K562 (cell line): ENCODE measurements around the gene AIDA. TPM values are rescaled to one million over a fixed set of nuclear protein-coding genes. Genes with fewer than 3 reads are reported as not detected.

Source experiments
- ATAC-seq: fragments of 200-7000 bp; cut with Tn5 transposase; 3 replicates; pipeline ENCODE4 v1.9.1; 2020; ENCODE audit warnings: moderate library complexity
- BruUV-seq: library from RNA; stranded (reverse); fragments of 400-500 nt; replicated peaks from 2 replicates; lab custom pipeline; 2021; lab: Mats Ljungman, UMichigan
- CTCF ChIA-PET: fragments of 300-600 bp; formaldehyde crosslinking; extraction: SDS; loops from one replicate; lab custom pipeline; 2021; ENCODE audit warnings: low intra/inter-chr PET ratio; lab: Yijun Ruan, JAX
- POLR2A ChIA-PET: fragments of 300-600, 350-650 bp; sonication (Branson Sonifier 250); formaldehyde crosslinking; extraction: SDS; loops from one replicate; lab custom pipeline; 2021; ENCODE audit warnings: antibody characterized with exemption, inconsistent platforms; lab: Yijun Ruan, JAX
- DNase-seq, 4 experiments: peaks; one replicate each; pipeline versions ENCODE4 v3.0.0 to v3.0.0-alpha.2; 2011 to 2018; ENCODE audit warnings: low spot score in 3 of 4, mixed read lengths in 3 of 4; ENCODE audit errors: extremely low read depth in 1 of 4
- FAIRE-seq: peaks from 2 replicates; lab custom pipeline; 2011; peaks lifted over from hg19 to GRCh38; lab: Jason Lieb, UNC
- H2AFZ ChIP-seq: 2 replicates; pipeline ENCODE4 v1.6.0; 2011; ENCODE audit warnings: low read depth, low read length, control low read depth, inconsistent platforms
- H3K27ac ChIP-seq: fragments of 200-600 bp; 3 replicates; pipeline ENCODE4 v1.8.0; 2011; ENCODE audit warnings: low read depth, mild to moderate bottlenecking, control low read depth, inconsistent platforms, low read length, moderate library complexity, mixed read lengths; ENCODE audit errors: extremely low read depth
- H3K27me3 ChIP-seq, 2 experiments: fragments of 300-600 bp in 1 of 2; 2 replicates in 1 of 2; 3 replicates in 1 of 2; pipeline versions ENCODE4 v1.6.0 to v1.8.0; 2011; ENCODE audit warnings: inconsistent platforms in 2 of 2, low read length in 2 of 2, mild to moderate bottlenecking in 1 of 2, mixed read lengths in 1 of 2, moderate library complexity in 1 of 2; ENCODE audit not compliant: control insufficient read depth in 2 of 2, insufficient read depth in 2 of 2
- H3K36me3 ChIP-seq: fragments of 300-600 bp; 3 replicates; pipeline ENCODE4 v1.8.0; 2011; ENCODE audit warnings: mild to moderate bottlenecking, low read length, inconsistent platforms; ENCODE audit not compliant: control insufficient read depth, insufficient read depth
- H3K4me1 ChIP-seq, 2 experiments: fragments of 200-600 bp in 1 of 2; replicated peaks in 1 of 2; 2 replicates in 1 of 2; 3 replicates in 1 of 2; pipeline versions ENCODE4 v1.5.1 to v1.8.0; 2011; ENCODE audit warnings: inconsistent platforms in 2 of 2, low read length in 2 of 2, mild to moderate bottlenecking in 1 of 2, mixed read lengths in 1 of 2, moderate library complexity in 1 of 2; ENCODE audit not compliant: control insufficient read depth in 2 of 2, insufficient read depth in 2 of 2
- H3K4me2 ChIP-seq: 2 replicates; pipeline ENCODE4 v1.6.1; 2011; ENCODE audit warnings: low read length, control low read depth, inconsistent platforms, mixed read lengths; ENCODE audit not compliant: insufficient read depth
- H3K4me3 ChIP-seq: fragments of 200-600 bp; sonication (generic), shearing (Covaris generic); 2 replicates; pipeline ENCODE4 v1.5.1; 2016; ENCODE audit warnings: control low read depth, inconsistent platforms
- H3K79me2 ChIP-seq: fragments of 200-600 bp; 3 replicates; pipeline ENCODE4 v1.8.0; 2011; ENCODE audit warnings: low read length, inconsistent platforms; ENCODE audit not compliant: control insufficient read depth, insufficient read depth
- H3K9ac ChIP-seq, 2 experiments: 2 replicates each; pipeline versions ENCODE4 v1.6.0 to v1.6.1; 2011; ENCODE audit warnings: low read depth in 2 of 2, low read length in 2 of 2, control low read depth in 1 of 2, inconsistent platforms in 1 of 2, mild to moderate bottlenecking in 1 of 2, mixed read lengths in 1 of 2; ENCODE audit not compliant: insufficient read depth in 1 of 2
- H3K9me1 ChIP-seq: one replicate; pipeline ENCODE4 v1.6.0; 2011; ENCODE audit warnings: inconsistent platforms, mild to moderate bottlenecking, low read length, moderate library complexity; ENCODE audit not compliant: control insufficient read depth, insufficient read depth
- H3K9me3 ChIP-seq: replicated peaks from 2 replicates; pipeline ENCODE4 v1.5.1; 2011; ENCODE audit warnings: low read depth, low read length, inconsistent platforms; ENCODE audit not compliant: control insufficient read depth, insufficient read depth
- H4K20me1 ChIP-seq: replicated peaks from 2 replicates; pipeline ENCODE4 v1.6.1; 2011; ENCODE audit warnings: low read length, inconsistent platforms, mixed read lengths; ENCODE audit not compliant: control insufficient read depth, insufficient read depth
- BDP1 ChIP-seq: IDR thresholded peaks from 3 replicates; pipeline ENCODE4 v1.6.1; 2011; ENCODE audit not compliant: insufficient read length, insufficient read depth
- CHAMP1 ChIP-seq: fragments of 450-650 bp; IDR thresholded peaks from 2 replicates; pipeline ENCODE4 v1.6.1; 2016; ENCODE audit warnings: mild to moderate bottlenecking
- CTBP1 ChIP-seq: fragments of 450-650 bp; IDR thresholded peaks from 2 replicates; pipeline ENCODE4 v1.6.1; 2016; ENCODE audit warnings: borderline replicate concordance
- ESRRB ChIP-seq: fragments of 250-450 bp; sonication (Bioruptor Pico); IDR thresholded peaks from 2 replicates; pipeline ENCODE4 v1.5.0; 2020; ENCODE audit warnings: mild to moderate bottlenecking, moderate library complexity, borderline replicate concordance
- HIVEP1 ChIP-seq: fragments of 250-450 bp; sonication (Bioruptor Pico); IDR thresholded peaks from 2 replicates; pipeline ENCODE4 v1.4.0; 2020; ENCODE audit warnings: mild to moderate bottlenecking
- MAX ChIP-seq: sonication (generic); formaldehyde crosslinking; IDR thresholded peaks from 2 replicates; pipeline ENCODE4 v1.9.0; 2022; ENCODE audit warnings: mild to moderate bottlenecking, missing genetic modification reagents
- MCM5 ChIP-seq: fragments of 450-650 bp; IDR thresholded peaks from 2 replicates; pipeline ENCODE4 v1.6.1; 2016; ENCODE audit warnings: low read depth
- MYBL2 ChIP-seq, 2 experiments: fragments of 450-650 bp in 1 of 2; sonication (generic) in 1 of 2; formaldehyde crosslinking in 1 of 2; IDR thresholded peaks; 2 replicates each; pipeline versions ENCODE4 v1.6.1 to v1.8.1; 2017 to 2022; ENCODE audit warnings: borderline replicate concordance in 1 of 2, inconsistent platforms in 1 of 2, low read depth in 1 of 2, mild to moderate bottlenecking in 1 of 2, missing genetic modification reagents in 1 of 2, moderate library complexity in 1 of 2
- POLR2AphosphoS5 ChIP-seq: IDR thresholded peaks from 2 replicates; pipeline ENCODE4 v1.6.1; 2011; ENCODE audit warnings: mild to moderate bottlenecking, low read depth, low read length, moderate library complexity; ENCODE audit not compliant: control insufficient read depth, insufficient read depth
- RBFOX2 ChIP-seq: fragments of 200-400 bp; formaldehyde crosslinking; IDR thresholded peaks from 2 replicates; pipeline ENCODE4 v1.6.1; 2017; ENCODE audit warnings: low read depth, mild to moderate bottlenecking, low read length, moderate library complexity
- SIN3B ChIP-seq: fragments of 450-650 bp; IDR thresholded peaks from 2 replicates; pipeline ENCODE4 v1.6.1; 2017; ENCODE audit warnings: low read depth, mild to moderate bottlenecking, moderate library complexity
- SMARCC2 ChIP-seq: fragments of 450-650 bp; IDR thresholded peaks from 2 replicates; pipeline ENCODE4 v1.6.1; 2017; ENCODE audit warnings: antibody characterized with exemption, moderate library complexity, mild to moderate bottlenecking, low read depth
- SOX6 ChIP-seq: fragments of 450-650 bp; IDR thresholded peaks from 2 replicates; pipeline ENCODE4 v1.6.1; 2014; ENCODE audit warnings: mild to moderate bottlenecking
- SREBF1 ChIP-seq: fragments of 150-350 bp; IDR thresholded peaks from 2 replicates; pipeline ENCODE4 v1.6.1; 2014; ENCODE audit warnings: antibody characterized with exemption, low read depth, low read length, borderline replicate concordance
- THRB ChIP-seq: fragments of 450-650 bp; formaldehyde crosslinking; conservative IDR thresholded peaks from 2 replicates; pipeline ENCODE4 v1.4.0; 2022; ENCODE audit warnings: mild to moderate bottlenecking, missing genetic modification characterization
- TSC22D4 ChIP-seq: fragments of 450-650 bp; IDR thresholded peaks from 2 replicates; pipeline ENCODE4 v1.6.1; 2016; ENCODE audit warnings: missing genetic modification characterization, missing biosample characterization, control low read depth
- WHSC1 ChIP-seq: IDR thresholded peaks from one replicate; pipeline ENCODE4 v1.6.1; 2012; ENCODE audit warnings: low read length, control low read depth, inconsistent platforms
- ZNF263 ChIP-seq: sonication (generic); formaldehyde crosslinking; IDR thresholded peaks from 2 replicates; pipeline ENCODE4 v1.8.0; 2022; ENCODE audit warnings: mild to moderate bottlenecking, missing genetic modification reagents, borderline replicate concordance
- ZNF79 ChIP-seq: fragments of 250-450 bp; sonication (Bioruptor Pico); IDR thresholded peaks from 2 replicates; pipeline ENCODE4 v1.4.0; 2020; ENCODE audit warnings: low read depth, mild to moderate bottlenecking, moderate library complexity
- WGBS: fragments of 100-300 bp; shearing (Covaris generic); methylation state at CpG from one replicate; pipeline ENCODE4 v1.1.6; 2016; ENCODE audit warnings: low coverage, mixed read lengths; ENCODE audit not compliant: insufficient coverage; ENCODE audit errors: missing lambda C conversion rate; 5-methylcytosine and 5-hydroxymethylcytosine counted together
- in situ Hi-C: fragments of 300-500 bp; cut with MboI; formaldehyde crosslinking; loops from 4 replicates; pipeline ENCODE4 v1.15.0; 2018; ENCODE audit warnings: inconsistent platforms, mixed read lengths
- intact Hi-C: fragments of 100-400 bp; cut with micrococcal nuclease; formaldehyde crosslinking; loops from 2 replicates; pipeline ENCODE4 v1.14.2; 2022
- polyA plus RNA-seq, 8 experiments: library from polyadenylated mRNA; depleted of rRNA in 4 of 8; stranded (reverse) in 5 of 8; unstranded in 3 of 8; fragments of >200 nt; fragmentation: Nextera tagmentation in 2 of 8; fragmentation: Illumina TruSeq in 1 of 8; extraction: Ambion mirVana in 2 of 8; extraction: Trizol in 1 of 8; gene quantifications; 2 replicates each; pipeline versions ENCODE4 v1.2.1 to v1.2.3, GENCODE V29; 2011 to 2014; ENCODE audit warnings: inconsistent platforms in 1 of 8, missing spikeins in 1 of 8
- total RNA-seq, 7 experiments: library from RNA; depleted of rRNA in 6 of 7; stranded (reverse); fragments of >200 nt in 6 of 7; fragmentation: Illumina TruSeq in 2 of 7; extraction: Trizol in 2 of 7; gene quantifications; 2 replicates each; pipeline versions ENCODE4 v1.2.1 to v1.2.3, GENCODE V29; 2011 to 2021; ENCODE audit warnings: low replicate concordance in 1 of 7

AIDA gene
- total and polyA plus RNA-seq, 9 of the 15 experiments (the other 6 are each of a cell fraction or from before 2014, with no cell fraction given): 18.2 to 77.9 (median 24.9) TPM

- FAIRE-seq (no peak), ATAC-seq (no peak)
- peaks cover 94% of the 10 kb centered on the region for H3K36me3 ChIP-seq
- no peaks in the 10 kb centered on the region for H3K79me2 ChIP-seq
- no peak overlapping the region for H3K4me2 ChIP-seq
- H3K9ac ChIP-seq: no peak overlapping the region
- CTCF ChIA-PET: no interaction called here
- H3K27me3 ChIP-seq: no peaks in the 10 kb centered on the region
- in situ Hi-C loops (no loop called here), intact Hi-C loops (no loop called here)
- no peaks in the 10 kb centered on the region for H4K20me1 ChIP-seq
- H3K27ac ChIP-seq: no peak overlapping the region
- no peak overlapping the region for H2AFZ ChIP-seq
- H3K9me3 ChIP-seq: no peaks in the 10 kb centered on the region
- no peaks in the 10 kb centered on the region for H3K4me1 ChIP-seq
- POLR2A ChIA-PET: interaction anchor here (1.0 kb wide), 1 partner anchor 8 kb away, joined by 6 read pairs; no protein-coding TSS in a partner anchor
- 84% methylated on average over 1 of the region's 1 CpG for WGBS
- no peak for TF ChIP-seq HIVEP1 (CRISPR knock-in tag)
- no peak for TF ChIP-seq SREBF1
- TF ChIP-seq CHAMP1: no peak
- no peak for TF ChIP-seq SIN3B
- TF ChIP-seq MAX (CRISPR knock-in tag): no peak
- TF ChIP-seq ZNF79 (CRISPR knock-in tag): no peak
- no peak for TF ChIP-seq ESRRB (CRISPR knock-in tag)
- TF ChIP-seq THRB (CRISPR knock-in tag): no peak
- no peak for TF ChIP-seq SMARCC2
- no peak for TF ChIP-seq MYBL2 (IDR thresholded peaks at IDR 0.05; ENCODE audit: low read depth)
- no peak for TF ChIP-seq MYBL2 (CRISPR knock-in tag; IDR thresholded peaks at IDR 0.05; ENCODE audit: borderline replicate concordance)
- no peak for TF ChIP-seq ZNF263 (CRISPR knock-in tag)
- TF ChIP-seq TSC22D4 (tag): no peak
- TF ChIP-seq SOX6: no peak
- TF ChIP-seq BDP1: no peak
- no peak for TF ChIP-seq POLR2AphosphoS5
- no peak for TF ChIP-seq RBFOX2
- TF ChIP-seq CTBP1: no peak
- no peak for TF ChIP-seq WHSC1
- no peak for TF ChIP-seq MCM5
- TF ChIP-seq, all 486 proteins: peak for 0
- no TSS peak for BruUV-seq
- no peak for DNase-seq
- Histone ChIP-seq H3K4me3 (no peak overlapping the region), H3K9me1 (no peaks in the 10 kb centered on the region)
These were observed 59.6 kb downstream of the AIDA start for GRCh38 chr1:222652676-222653075.
